Heart right ventricle (tissue), 16 donors: ENCODE measurements around the gene TRIM46. TPM values are rescaled to one million over a fixed set of nuclear protein-coding genes. Genes with fewer than 3 reads are reported as not detected.

ENCODE experiments used
- ATAC-seq, 8 donors: fragments of 200-7000 bp; cut with Tn5 transposase; one replicate each; pipeline ENCODE4 v1.9.1; 2020; ENCODE audit warnings: mild to moderate bottlenecking in 8 of 8, moderate library complexity in 8 of 8, moderate number of reproducible peaks in 1 of 8
- DNase-seq, 2 donors: peaks; one replicate each; pipeline ENCODE4 v3.0.0-alpha.2; 2020
- H3K27ac ChIP-seq, 10 donors: fragments of 200-600 bp; sonication (generic) in 2 of 10; one replicate each; pipeline versions ENCODE4 v1.5.0 to v1.8.0; 2020 to 2022; ENCODE audit warnings: mild to moderate bottlenecking in 3 of 10
- H3K27me3 ChIP-seq, 7 donors: fragments of 200-600 bp; one replicate each; pipeline ENCODE4 v1.8.0; 2021 to 2022; ENCODE audit warnings: mild to moderate bottlenecking in 2 of 7
- H3K36me3 ChIP-seq, 9 donors: fragments of 200-600 bp; sonication (generic) in 1 of 9; one replicate each; pipeline versions ENCODE4 v1.5.0 to v1.8.0; 2020 to 2022; ENCODE audit warnings: mild to moderate bottlenecking in 2 of 9
- H3K4me1 ChIP-seq, 9 donors: fragments of 200-600 bp; sonication (generic) in 1 of 9; one replicate each; pipeline versions ENCODE4 v1.5.0 to v1.8.0; 2020 to 2022; ENCODE audit warnings: mild to moderate bottlenecking in 4 of 9
- H3K4me3 ChIP-seq, 10 donors: fragments of 200-600 bp; sonication (generic) in 2 of 10; one replicate each; pipeline versions ENCODE4 v1.5.0 to v1.8.0; 2020 to 2022; ENCODE audit warnings: mild to moderate bottlenecking in 7 of 10, moderate library complexity in 2 of 10
- H3K9me3 ChIP-seq, 11 donors: fragments of 200-600 bp in 10 of 11; sonication (generic) in 2 of 11; one replicate each; pipeline versions ENCODE4 v1.5.0 to v1.8.0; 2013 to 2022; ENCODE audit warnings: mild to moderate bottlenecking in 2 of 11, control low read depth in 1 of 11, moderate library complexity in 1 of 11
- WGBS, 2 donors: extraction: QIAGEN DNeasy Blood & Tissue Kit; methylation state at CpG; one replicate each; pipeline ENCODE4 v1.1.7; 2013; ENCODE audit warnings: inconsistent platforms in 1 of 2; 5-methylcytosine and 5-hydroxymethylcytosine counted together
- intact Hi-C, 10 donors: fragments of 100-400 bp; cut with DNase I; formaldehyde crosslinking; loops; one replicate each; pipeline versions ENCODE4 v1.11.1 to v1.14.2; 2022
- polyA plus RNA-seq, 2 donors: library from polyadenylated mRNA; stranded (reverse); fragments of 200-250 nt; gene quantifications; one replicate each; pipeline ENCODE4 v1.2.3, GENCODE V29; 2013
- total RNA-seq, 10 donors: library from RNA; stranded (reverse); fragmentation: NEBNext Ultra II Directional in 3 of 10; extraction: Animal tissue kit (Norgen Biotek cat#: 25700) in 3 of 10; gene quantifications; one replicate each; pipeline versions ENCODE4 v1.2.1 to v1.2.4, GENCODE V29; 2021 to 2023
- TF ChIP-seq, protein P1 (sequence below), 9 donors: fragments of 200-600 bp; sonication (generic) in 2 of 9; IDR thresholded peaks; one replicate each; pipeline versions ENCODE4 v1.5.0 to v1.8.0; 2021 to 2022; ENCODE audit warnings: antibody characterized with exemption in 9 of 9, mild to moderate bottlenecking in 5 of 9, moderate library complexity in 1 of 9
- donor health status: Arrhythmogenic right ventricular cardiomyopathy.
- donor health status: ischemic (EF 13 %, LVEDD 7.1; RV severe dilation, severe dysfunction).
- donor health status: healthy with polysubstance abuse.
- donor health status: DM: no; HTN: yes; CAD: no.
- donor health status: DM: no; HTN: no; CAD: no.
- donor health status: ischemic (EF 25% LVEDD 6.9; RV normal size, moderate dysfunction).
- donor health status: ischemic (EF 25% LVEDD 5.7; RV mildly dilated, moderate dysfunction).
- donor health status: healthy.
- donor health status: DM: yes; HTN: yes; CAD: no.
- donor health status: Ischemic cardiomyopathy.
- donor health status: ischemic (EF 35%, LVEDD 5.7; RV mildly dilated, moderate dysfunction).
- donor health status: nonischemic (EF 11% LVEDD 7.7; RV severe dilation, severe dysfunction).
- donor health status: DM: yes; HTN: yes; CAD: no.
- donor health status: PGD.
- donor health status: ischemic (EF 29% LVEDD 5.4; RV normal size, mild dysfunction).
- donor health status: nonischemic (EF 23%, LVEDD 6.1; RV moderate dilation, normal function).

TRIM46 gene
- total and polyA plus RNA-seq, 12 donors, result 0.04 to 0.35 (median 0.09) TPM; not detected in 8

DNA sequence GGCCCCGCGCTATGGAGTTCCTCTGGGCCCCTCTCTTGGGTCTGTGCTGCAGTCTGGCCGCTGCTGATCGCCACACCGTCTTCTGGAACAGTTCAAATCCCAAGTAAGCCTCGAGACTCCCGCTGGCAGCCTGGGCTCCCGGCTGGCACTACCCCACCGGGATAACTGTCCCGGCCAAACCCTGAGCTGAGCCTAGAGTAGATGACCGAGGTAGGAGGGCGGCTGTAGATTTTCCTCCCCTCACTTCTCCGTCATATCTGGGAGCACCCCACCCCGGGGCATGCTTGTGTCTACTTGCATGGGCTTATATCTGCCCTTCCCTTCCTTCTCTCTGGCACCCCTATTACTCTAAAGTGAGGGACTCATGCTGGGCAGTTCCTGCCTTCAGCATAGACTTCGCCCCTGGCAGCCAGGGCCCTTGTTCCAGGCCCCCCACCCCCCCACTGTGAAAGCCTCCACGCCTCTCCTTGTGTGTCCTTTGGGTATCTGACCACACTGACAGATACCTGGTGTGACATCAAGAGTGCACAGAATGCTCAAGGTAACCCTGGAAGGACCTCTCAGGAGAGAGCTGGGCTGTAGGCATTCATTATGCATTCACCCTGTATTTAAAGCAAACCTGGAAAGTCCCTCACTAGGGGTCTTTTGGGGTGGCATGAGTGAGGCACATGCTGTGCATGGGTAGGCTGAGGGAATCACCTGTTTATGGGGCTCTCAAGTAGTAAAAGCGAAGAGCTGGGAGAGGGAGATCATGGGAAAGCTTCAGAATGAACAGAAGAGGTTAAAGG is 45.5 kb upstream of the TRIM46 start:
- H3K4me1 ChIP-seq, result peaks cover 17 to 81% (median 63%) of the 10 kb centered on the region in 9 donors
- DNase-seq, result no peak
- H3K4me3 ChIP-seq, result peak overlapping the region; percentile 47 to 93 (median 79)
- ATAC-seq, result peak in 3 of 8 donors; percentile 0 to 4 (median 2)
- 1 to 3% methylated on average over 17 of the region's 17 CpGs for WGBS, 2 donors
- intact Hi-C loops, result loop anchor here in 9 of 10 donors (2.0 to 5.0 kb wide), 5 partner anchors 33 to 41 kb away; no protein-coding TSS in a partner anchor
- H3K27ac ChIP-seq, result peak overlapping the region; percentile 81 to 99 (median 94)
- peaks cover 0 to 55% (median 0%) of the 10 kb centered on the region in 7 donors for H3K27me3 ChIP-seq
- no peaks in the 10 kb centered on the region for H3K9me3 ChIP-seq
- H3K36me3 ChIP-seq, result peaks cover 0 to 25% (median 19%) of the 10 kb centered on the region in 9 donors
- TF ChIP-seq, protein P1, sequence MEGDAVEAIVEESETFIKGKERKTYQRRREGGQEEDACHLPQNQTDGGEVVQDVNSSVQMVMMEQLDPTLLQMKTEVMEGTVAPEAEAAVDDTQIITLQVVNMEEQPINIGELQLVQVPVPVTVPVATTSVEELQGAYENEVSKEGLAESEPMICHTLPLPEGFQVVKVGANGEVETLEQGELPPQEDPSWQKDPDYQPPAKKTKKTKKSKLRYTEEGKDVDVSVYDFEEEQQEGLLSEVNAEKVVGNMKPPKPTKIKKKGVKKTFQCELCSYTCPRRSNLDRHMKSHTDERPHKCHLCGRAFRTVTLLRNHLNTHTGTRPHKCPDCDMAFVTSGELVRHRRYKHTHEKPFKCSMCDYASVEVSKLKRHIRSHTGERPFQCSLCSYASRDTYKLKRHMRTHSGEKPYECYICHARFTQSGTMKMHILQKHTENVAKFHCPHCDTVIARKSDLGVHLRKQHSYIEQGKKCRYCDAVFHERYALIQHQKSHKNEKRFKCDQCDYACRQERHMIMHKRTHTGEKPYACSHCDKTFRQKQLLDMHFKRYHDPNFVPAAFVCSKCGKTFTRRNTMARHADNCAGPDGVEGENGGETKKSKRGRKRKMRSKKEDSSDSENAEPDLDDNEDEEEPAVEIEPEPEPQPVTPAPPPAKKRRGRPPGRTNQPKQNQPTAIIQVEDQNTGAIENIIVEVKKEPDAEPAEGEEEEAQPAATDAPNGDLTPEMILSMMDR (IDR thresholded peaks at IDR 0.05), result no peak

DNA sequence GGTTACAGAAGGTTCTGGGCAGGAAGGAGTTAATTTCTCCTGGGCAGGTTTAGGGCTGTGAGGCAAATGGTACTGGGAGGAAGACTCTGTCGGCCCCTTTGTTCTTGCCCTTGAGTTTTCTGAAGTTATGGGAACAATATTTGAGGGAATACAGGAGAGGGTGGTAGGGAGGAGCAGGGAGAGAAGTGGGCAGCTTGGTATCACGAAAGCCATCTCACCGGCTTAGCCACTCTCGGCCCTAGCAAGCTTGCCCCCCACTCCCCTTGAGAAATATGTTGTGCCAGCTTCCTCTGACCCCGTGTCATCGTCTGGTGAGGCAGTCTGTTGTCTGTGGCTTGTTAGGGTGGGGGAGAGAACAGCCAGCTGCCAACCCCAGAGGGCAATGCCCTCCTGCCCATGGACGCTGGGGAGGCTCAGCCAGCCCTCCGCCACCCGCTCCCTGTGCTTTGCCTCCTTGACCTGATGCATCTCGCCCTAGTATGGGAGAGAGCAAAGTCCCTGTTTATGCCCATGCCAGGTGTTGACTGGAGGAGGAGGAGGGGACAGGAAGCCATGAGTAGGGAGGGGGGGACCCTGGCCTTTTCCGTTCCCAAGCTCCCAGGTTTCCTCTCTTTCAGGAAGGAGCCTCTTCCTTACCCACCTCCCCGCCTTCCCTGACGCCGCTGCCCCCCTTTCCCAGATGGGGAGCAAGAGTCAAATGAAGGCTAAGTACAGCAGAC is 44.7 kb upstream of the TRIM46 start:
- Histone ChIP-seq H3K36me3 (peaks cover 0 to 33% (median 26%) of the 10 kb centered on the region in 9 donors), H3K4me3 (peak overlapping the region; percentile 47 to 93 (median 79)), H3K9me3 (no peaks in the 10 kb centered on the region), H3K4me1 (peaks cover 17 to 87% (median 68%) of the 10 kb centered on the region in 9 donors), H3K27me3 (peaks cover 0 to 55% (median 0%) of the 10 kb centered on the region in 7 donors), H3K27ac (peak overlapping the region; percentile 81 to 99 (median 94))
- DNase-seq, result peak; percentile 28 to 77
- intact Hi-C loops, result loop anchor here in 9 of 10 donors (2.0 to 5.0 kb wide), 5 partner anchors 34 to 42 kb away; no protein-coding TSS in a partner anchor
- ATAC-seq, result peak; percentile 9 to 69 (median 46)
- TF ChIP-seq, protein P1 (IDR thresholded peaks at IDR 0.05), result no peak
- 8 to 23% methylated on average over 14 of the region's 14 CpGs for WGBS, 2 donors

DNA sequence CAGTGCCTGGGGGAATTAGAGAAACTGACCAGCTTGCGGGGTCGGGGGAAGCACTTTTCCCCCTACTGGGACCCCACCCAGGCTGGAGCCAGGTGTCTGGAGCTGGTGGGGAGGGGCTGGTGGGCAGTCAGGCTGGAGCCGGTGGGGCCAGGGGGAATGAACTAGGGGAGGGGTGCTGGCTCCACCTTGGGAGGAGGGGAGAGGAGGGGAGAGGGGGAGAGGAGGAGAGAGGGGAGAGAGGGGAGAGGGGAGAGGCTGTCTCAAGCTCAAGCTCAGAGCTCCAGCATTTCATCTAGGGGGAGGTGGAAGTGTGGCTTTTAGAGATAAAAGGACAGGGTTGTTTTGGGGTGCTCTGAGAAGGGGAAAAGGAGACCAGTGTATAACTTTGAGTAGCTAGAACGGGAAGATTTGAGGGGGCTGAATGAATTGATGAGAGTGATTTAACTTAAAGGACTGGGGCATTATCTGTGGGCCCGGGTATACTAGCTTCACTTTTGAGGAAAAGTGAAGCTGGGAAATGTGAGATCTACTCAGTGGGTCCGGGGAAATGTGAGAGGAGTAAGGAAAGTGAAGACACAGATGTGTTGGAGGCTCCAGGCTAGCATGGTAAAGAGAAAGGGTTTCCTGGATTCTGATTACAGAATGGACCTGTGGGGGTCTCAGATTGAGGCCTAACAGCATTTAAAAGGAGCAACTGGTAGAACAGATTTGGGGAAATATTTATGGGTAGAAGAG is 43.2 kb upstream of the TRIM46 start:
- DNase-seq (no peak), ATAC-seq (no peak)
- H3K27ac ChIP-seq, result peak overlapping the region; percentile 81 to 99 (median 94)
- 12 to 24% methylated on average over 6 of the region's 6 CpGs for WGBS, 2 donors
- H3K4me1 ChIP-seq, result peaks cover 20 to 89% (median 83%) of the 10 kb centered on the region in 9 donors
- peaks cover 0 to 44% (median 29%) of the 10 kb centered on the region in 9 donors for H3K36me3 ChIP-seq
- peak overlapping the region; percentile 47 to 93 (median 79) for H3K4me3 ChIP-seq
- TF ChIP-seq, protein P1 (IDR thresholded peaks at IDR 0.05), result no peak
- no peaks in the 10 kb centered on the region for H3K9me3 ChIP-seq
- peaks cover 0 to 48% (median 0%) of the 10 kb centered on the region in 7 donors for H3K27me3 ChIP-seq
- intact Hi-C loops, result loop anchor here in 1 of 10 donors (5.0 kb wide), 1 partner anchor 38 kb away; no protein-coding TSS in a partner anchor
